ENCODE measurements around the gene SAMD13.

SAMD13 gene, protein sequence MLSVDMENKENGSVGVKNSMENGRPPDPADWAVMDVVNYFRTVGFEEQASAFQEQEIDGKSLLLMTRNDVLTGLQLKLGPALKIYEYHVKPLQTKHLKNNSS

GRCh38 chr1:84301004-84301784, at the start of gene SAMD13:
SAMD13 (plus strand) TSS chr1:84301708; CDS start chr1:84303235, 1,527 bp downstream.
- H4K20me1 ChIP-seq, result no peaks in the 10 kb centered on the region
- peaks cover 11% of the 10 kb centered on the region for H3K4me1 ChIP-seq
- no peak within 1 kb of the TSS for H3K4me2 ChIP-seq
- no peaks in the 10 kb centered on the region for H3K36me3 ChIP-seq
- no peak within 1 kb of the TSS for H3K9ac ChIP-seq
- H3K27ac ChIP-seq, result no peak within 1 kb of the TSS
- H3K4me3 ChIP-seq, result no peak within 1 kb of the TSS
- H3K9me3 ChIP-seq, result peaks cover 3% of the 10 kb centered on the region; the same call in 1 of the 2 replicates
- TF ChIP-seq Cebpa-rat (IDR thresholded peaks at IDR 0.05), result no peak
- peaks cover 54% of the 10 kb centered on the region for H3K27me3 ChIP-seq

GRCh38 chr1:84253036-84253435, 48.5 kb upstream of the SAMD13 start:
- Histone ChIP-seq H3K4me2 (no peak overlapping the region), H3K9me3 (no peaks in the 10 kb centered on the region), H4K20me1 (no peaks in the 10 kb centered on the region), H3K27ac (no peak overlapping the region), H3K4me3 (no peak overlapping the region), H3K36me3 (no peaks in the 10 kb centered on the region), H3K27me3 (no peaks in the 10 kb centered on the region), H3K4me1 (no peaks in the 10 kb centered on the region), H3K9ac (no peak overlapping the region)
- no peak for TF ChIP-seq Cebpa-rat (IDR thresholded peaks at IDR 0.05)

- no peak overlapping the region for H3K27ac ChIP-seq
- TF ChIP-seq Cebpa-rat (IDR thresholded peaks at IDR 0.05), result no peak
- H3K4me3 ChIP-seq, result no peak overlapping the region
- no peaks in the 10 kb centered on the region for H3K27me3 ChIP-seq
- H3K36me3 ChIP-seq, result no peaks in the 10 kb centered on the region
- no peak overlapping the region for H3K9ac ChIP-seq
- H4K20me1 ChIP-seq, result no peaks in the 10 kb centered on the region
- no peaks in the 10 kb centered on the region for H3K4me1 ChIP-seq
- no peaks in the 10 kb centered on the region for H3K9me3 ChIP-seq
- H3K4me2 ChIP-seq, result no peak overlapping the region
These were observed 47.6 kb upstream of the SAMD13 start for GRCh38 chr1:84253891-84254290.

DNA sequence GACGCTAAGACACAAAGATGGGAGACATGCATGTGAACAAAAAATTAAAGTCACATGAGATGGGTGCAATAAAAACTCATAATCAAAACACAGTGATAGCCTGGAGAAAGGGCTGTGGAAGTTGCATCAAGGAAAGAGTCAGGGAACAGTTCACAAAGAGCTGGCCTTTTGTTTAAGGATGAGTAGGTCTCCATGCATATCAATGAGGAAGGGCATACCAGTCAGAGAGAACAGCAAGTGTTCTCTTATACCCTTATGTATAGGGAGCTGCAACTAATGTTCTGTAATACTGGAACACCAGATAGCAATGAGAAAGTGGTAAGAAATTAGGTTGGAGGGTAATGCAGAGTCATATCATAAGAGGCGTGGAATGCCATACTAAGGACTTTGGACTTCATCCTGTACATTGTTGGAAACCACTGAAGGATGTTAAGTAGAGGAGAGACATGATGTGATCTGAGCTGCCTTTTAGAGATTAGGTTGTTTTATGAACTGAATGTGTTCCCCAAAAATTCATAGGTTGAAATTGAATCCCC, 46.7 kb upstream of the SAMD13 start:
- no peaks in the 10 kb centered on the region for H3K4me1 ChIP-seq
- H3K9me3 ChIP-seq, result no peaks in the 10 kb centered on the region
- H3K27ac ChIP-seq, result no peak overlapping the region
- H3K27me3 ChIP-seq, result no peaks in the 10 kb centered on the region
- TF ChIP-seq Cebpa-rat (IDR thresholded peaks at IDR 0.05), result no peak
- no peak overlapping the region for H3K9ac ChIP-seq
- no peak overlapping the region for H3K4me3 ChIP-seq
- H3K4me2 ChIP-seq, result no peak overlapping the region
- H4K20me1 ChIP-seq, result no peaks in the 10 kb centered on the region
- no peaks in the 10 kb centered on the region for H3K36me3 ChIP-seq

GRCh38 chr1:84255582-84255981, 45.9 kb upstream of the SAMD13 start:
- H3K4me3 ChIP-seq, result no peak overlapping the region
- H3K4me2 ChIP-seq, result no peak overlapping the region
- no peaks in the 10 kb centered on the region for H4K20me1 ChIP-seq
- H3K36me3 ChIP-seq, result no peaks in the 10 kb centered on the region
- no peaks in the 10 kb centered on the region for H3K27me3 ChIP-seq
- no peak overlapping the region for H3K27ac ChIP-seq
- no peak overlapping the region for H3K9ac ChIP-seq
- no peaks in the 10 kb centered on the region for H3K4me1 ChIP-seq
- no peak for TF ChIP-seq Cebpa-rat (IDR thresholded peaks at IDR 0.05)
- no peaks in the 10 kb centered on the region for H3K9me3 ChIP-seq

DNA sequence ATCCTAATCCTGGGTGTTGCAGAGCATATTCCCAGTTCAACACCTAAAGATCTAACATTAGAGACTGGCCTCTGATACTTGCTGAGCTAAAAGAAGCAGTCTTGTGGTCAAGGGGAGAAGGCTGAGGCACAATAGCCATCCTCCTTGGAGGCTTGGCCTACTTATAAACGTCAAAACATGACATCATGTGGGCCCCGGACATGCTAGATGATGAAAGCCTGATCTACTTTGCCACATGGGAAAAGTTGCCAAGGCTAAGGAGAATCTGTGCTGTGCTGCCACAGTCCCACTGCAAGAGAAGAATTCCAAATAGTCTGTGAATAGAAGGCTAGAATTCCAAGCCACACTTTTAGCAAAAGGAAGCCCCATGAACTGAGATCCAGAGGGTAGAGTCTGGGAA, 43.9 kb upstream of the SAMD13 start:
- Histone ChIP-seq H3K36me3 (no peaks in the 10 kb centered on the region), H3K4me1 (no peaks in the 10 kb centered on the region), H3K4me2 (no peak overlapping the region), H3K4me3 (no peak overlapping the region), H4K20me1 (no peaks in the 10 kb centered on the region), H3K27me3 (no peaks in the 10 kb centered on the region), H3K9ac (no peak overlapping the region), H3K9me3 (no peaks in the 10 kb centered on the region), H3K27ac (no peak overlapping the region)
- no peak for TF ChIP-seq Cebpa-rat (IDR thresholded peaks at IDR 0.05)

DNA sequence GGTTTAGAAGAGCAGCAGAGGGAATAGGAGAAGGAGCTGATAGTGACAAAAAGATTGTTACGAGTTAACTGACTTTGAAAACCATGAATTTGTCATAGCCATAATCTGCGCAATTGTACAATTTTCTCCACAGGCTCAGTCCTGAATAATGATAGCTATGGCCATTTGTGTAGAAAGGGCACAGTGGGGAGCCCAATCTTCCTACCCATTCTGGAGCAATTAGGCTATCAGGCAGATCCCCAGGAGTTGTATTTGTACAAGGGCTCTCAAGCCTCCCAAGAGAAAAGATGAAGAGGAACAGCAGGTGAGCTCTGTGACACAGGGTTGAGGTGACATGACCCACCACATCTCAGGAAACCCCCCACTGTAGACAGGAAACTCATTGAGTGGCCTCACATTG, 42.1 kb upstream of the SAMD13 start:
- Histone ChIP-seq H3K4me2 (no peak overlapping the region), H3K36me3 (no peaks in the 10 kb centered on the region), H3K9ac (no peak overlapping the region), H4K20me1 (no peaks in the 10 kb centered on the region), H3K4me1 (no peaks in the 10 kb centered on the region), H3K4me3 (no peak overlapping the region), H3K27ac (no peak overlapping the region), H3K27me3 (no peaks in the 10 kb centered on the region; the same call in 1 of the 2 replicates), H3K9me3 (no peaks in the 10 kb centered on the region)
- TF ChIP-seq Cebpa-rat (IDR thresholded peaks at IDR 0.05), result no peak

GRCh38 chr1:84259989-84260388, 41.5 kb upstream of the SAMD13 start:
- no peak overlapping the region for H3K4me2 ChIP-seq
- no peak for TF ChIP-seq Cebpa-rat (IDR thresholded peaks at IDR 0.05)
- H3K4me3 ChIP-seq, result no peak overlapping the region
- H4K20me1 ChIP-seq, result no peaks in the 10 kb centered on the region
- H3K27ac ChIP-seq, result no peak overlapping the region
- H3K9me3 ChIP-seq, result no peaks in the 10 kb centered on the region
- H3K36me3 ChIP-seq, result no peaks in the 10 kb centered on the region
- H3K9ac ChIP-seq, result no peak overlapping the region
- H3K27me3 ChIP-seq, result no peaks in the 10 kb centered on the region; the same call in 1 of the 2 replicates
- H3K4me1 ChIP-seq, result no peaks in the 10 kb centered on the region

DNA sequence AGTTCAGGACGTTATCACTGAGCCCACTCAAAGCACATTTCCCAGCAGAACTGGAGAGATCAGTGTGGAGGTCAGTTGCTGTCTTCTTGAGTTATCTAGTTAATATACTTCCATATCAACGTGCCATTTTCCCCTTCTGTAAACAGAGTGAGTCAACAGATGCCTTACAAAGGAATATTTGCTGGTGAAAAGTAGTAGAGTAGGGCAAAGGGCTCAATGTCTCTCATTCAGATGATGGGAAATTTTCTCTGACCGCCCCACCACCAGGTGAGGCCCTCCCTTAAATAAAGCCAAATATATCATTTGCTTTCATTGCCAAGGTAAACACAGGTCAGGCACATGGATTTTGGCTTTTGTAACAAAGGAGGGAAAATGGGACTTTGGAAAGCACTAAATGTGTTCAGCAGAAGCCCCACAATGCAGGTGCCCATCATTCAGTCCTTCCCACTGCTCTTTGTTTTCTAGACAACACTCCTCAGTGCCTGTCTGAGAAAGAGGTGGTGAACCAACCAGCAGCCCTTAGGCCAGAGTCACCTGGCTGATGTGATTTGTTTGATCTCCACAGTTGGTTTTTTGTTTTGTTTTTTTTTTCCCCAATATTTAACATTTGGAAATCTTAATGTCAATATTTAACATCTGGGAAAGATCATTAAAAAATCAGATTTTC, 40.5 kb upstream of the SAMD13 start:
- Histone ChIP-seq H3K9ac (no peak overlapping the region), H3K4me1 (no peaks in the 10 kb centered on the region), H3K36me3 (no peaks in the 10 kb centered on the region), H3K27me3 (no peaks in the 10 kb centered on the region; the same call in 1 of the 2 replicates), H3K4me2 (no peak overlapping the region), H4K20me1 (no peaks in the 10 kb centered on the region), H3K4me3 (no peak overlapping the region), H3K9me3 (no peaks in the 10 kb centered on the region), H3K27ac (no peak overlapping the region)
- TF ChIP-seq Cebpa-rat (IDR thresholded peaks at IDR 0.05), result no peak

DNA sequence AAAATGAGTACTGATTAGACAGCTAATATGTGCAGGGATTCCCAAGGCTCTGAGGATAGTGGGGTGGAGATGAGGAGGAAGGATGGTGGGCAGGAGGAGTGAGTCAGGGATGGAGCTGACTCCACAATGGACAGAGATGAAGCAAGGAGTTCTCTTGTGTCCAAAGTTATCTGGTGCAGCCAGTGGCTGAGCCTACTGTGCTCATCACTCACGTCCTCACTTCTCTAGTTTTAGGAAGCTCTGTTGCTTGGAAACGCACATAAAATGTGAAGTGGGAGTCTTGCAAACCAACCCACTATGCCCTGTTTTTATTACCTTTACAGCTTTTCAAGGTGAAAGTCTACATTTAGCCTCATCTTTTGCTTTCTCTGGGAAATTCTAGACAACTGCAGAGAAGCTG, 36.5 kb upstream of the SAMD13 start:
- H3K36me3 ChIP-seq, result no peaks in the 10 kb centered on the region
- no peaks in the 10 kb centered on the region for H3K4me1 ChIP-seq
- no peak overlapping the region for H3K4me2 ChIP-seq
- H3K9me3 ChIP-seq, result no peaks in the 10 kb centered on the region
- no peak overlapping the region for H3K27ac ChIP-seq
- no peaks in the 10 kb centered on the region; the same call in 1 of the 2 replicates for H3K27me3 ChIP-seq
- no peak for TF ChIP-seq Cebpa-rat (IDR thresholded peaks at IDR 0.05)
- no peak overlapping the region for H3K4me3 ChIP-seq
- H3K9ac ChIP-seq, result no peak overlapping the region
- H4K20me1 ChIP-seq, result no peaks in the 10 kb centered on the region
